HT-29 (cell line): ENCODE results near the gene IRAK1. TPM values are rescaled to one million over a fixed set of nuclear protein-coding genes. Genes with fewer than 3 reads are reported as not detected.
A peak's percentile ranks its signal among the peaks of the same experiment; 100 is the strongest.

Experiments used
- DNase-seq: peaks from one replicate; pipeline ENCODE4 v3.0.0-alpha.2; 2015; ENCODE audit warnings: low spot score
- small RNA-seq: library from RNA; depleted of rRNA; stranded (forward); fragments of <200 nt; gene quantifications from one replicate; pipeline ENCODE3, GENCODE V24; 2014
- total RNA-seq: library from RNA; depleted of rRNA; stranded (reverse); fragments of >200 nt; shearing (Covaris generic); gene quantifications from 2 replicates; pipeline ENCODE4 v1.2.3, GENCODE V29; 2014; rRNA removed

IRAK1 gene
- total RNA-seq, 1 experiment from 2014 or later, result 557 TPM

GRCh38 chrX:153971450-153972367, 48.0 kb downstream of the IRAK1 start, which contains the start of gene HCFC1:
Gene HCFC1, minus strand, starts transcription at chrX:153971818. Its CDS starts 978 bp downstream, at chrX:153970840.
- peak; percentile 96 for DNase-seq

GRCh38 chrX:153971124-153971449, 48.6 kb downstream of the IRAK1 start:
- DNase-seq, result peak; percentile 97

- DNase-seq, result peak; percentile 57
Measured at GRCh38 chrX:153970357-153971123, 49.2 kb downstream of the IRAK1 start.

- DNase-seq, result peak; percentile 25
Measured at GRCh38 chrX:153969904-153970356, 49.8 kb downstream of the IRAK1 start.

- no peak for DNase-seq
Measured at GRCh38 chrX:153969125-153969903, 50.4 kb downstream of the IRAK1 start.

- no peak for DNase-seq
Measured at GRCh38 chrX:153968754-153969124, 51.0 kb downstream of the IRAK1 start.

GRCh38 chrX:153968255-153968654, 51.4 kb downstream of the IRAK1 start:
- DNase-seq, result no peak

GRCh38 chrX:153967536-153968224, 52.0 kb downstream of the IRAK1 start:
- DNase-seq, result no peak

- no peak for DNase-seq
Measured at GRCh38 chrX:153966841-153967535, 52.7 kb downstream of the IRAK1 start.

GRCh38 chrX:153966283-153966688, 53.4 kb downstream of the IRAK1 start:
- DNase-seq, result no peak

GRCh38 chrX:153965406-153965805, 54.3 kb downstream of the IRAK1 start:
- no peak for DNase-seq

GRCh38 chrX:153964105-153964504, 55.6 kb downstream of the IRAK1 start:
- DNase-seq, result no peak

- no peak for DNase-seq
Measured at GRCh38 chrX:153963546-153963945, 56.2 kb downstream of the IRAK1 start.

- no peak for DNase-seq
Measured at GRCh38 chrX:153961292-153961691, 58.4 kb downstream of the IRAK1 start.

GRCh38 chrX:153960786-153961185, 58.9 kb downstream of the IRAK1 start:
- DNase-seq, result no peak

Small RNA genes lying within 50 kb of the gene (small RNA-seq; reads per million reads assigned to genes)
- gene MIR3202-1, result not detected

Other genes starting within 250 kb of the IRAK1 start
- 1.1 and 5.6 TPM in 2 replicates for gene SRPK3, start 238.9 kb downstream of the IRAK1 start, total RNA-seq
- 173 and 197 TPM in 2 replicates for gene IDH3G, start 225.5 kb downstream of the IRAK1 start, total RNA-seq
- gene SSR4, start 225.2 kb downstream of the IRAK1 start, total RNA-seq, result 496 and 561 TPM in 2 replicates
- 0.33 TPM in 1 of 2 replicates, not detected in the other for gene PDZD4, start 189.4 kb downstream of the IRAK1 start, total RNA-seq
- not detected in 2 replicates for gene L1CAM, start 133.7 kb downstream of the IRAK1 start, total RNA-seq
- gene AVPR2, start 115.2 kb downstream of the IRAK1 start, total RNA-seq, result not detected in 2 replicates
- gene ARHGAP4, start 93.6 kb downstream of the IRAK1 start, total RNA-seq, result 3.4 and 6.5 TPM in 2 replicates
- 304 and 321 TPM in 2 replicates for gene NAA10, start 84.9 kb downstream of the IRAK1 start, total RNA-seq
- 0.08 and 0.91 TPM in 2 replicates for gene RENBP, start 75.3 kb downstream of the IRAK1 start, total RNA-seq
- 106 and 124 TPM in 2 replicates for gene HCFC1, start 48.1 kb downstream of the IRAK1 start, total RNA-seq
- 21.4 and 23.4 TPM in 2 replicates for gene TMEM187, start 47.1 kb downstream of the IRAK1 start, total RNA-seq
- gene MECP2, start 77.8 kb upstream of the IRAK1 start, total RNA-seq, result 41.6 and 52.9 TPM in 2 replicates
- not detected in 2 replicates for gene OPN1LW, start 124.3 kb upstream of the IRAK1 start, total RNA-seq
- not detected in 2 replicates for gene OPN1MW, start 162.7 kb upstream of the IRAK1 start, total RNA-seq
- gene OPN1MW2, start 199.9 kb upstream of the IRAK1 start, total RNA-seq, result not detected in 2 replicates
- gene OPN1MW3, start 237.7 kb upstream of the IRAK1 start, total RNA-seq, result not detected in 2 replicates